ENCODE measurements around the gene FMNL2. TPM values are rescaled to one million over a fixed set of nuclear protein-coding genes. Genes with fewer than 3 reads are reported as not detected.

The FMNL2 gene
- total and polyA plus RNA-seq, 2 experiments from 2014 or later, result 16.5 to 45.4 TPM

- TF ChIP-seq NANOG (IDR thresholded peaks at IDR 0.05; ENCODE audit: borderline replicate concordance) (no peak), EZH2 (IDR thresholded peaks at IDR 0.05; ENCODE audit: low read depth, unreplicated experiment) (no peak), EZH2phosphoT487 (IDR thresholded peaks at IDR 0.05; ENCODE audit: unreplicated experiment) (no peak), ETS1 (IDR thresholded peaks at IDR 0.05) (no peak), JUNB (IDR thresholded peaks at IDR 0.05; ENCODE audit: unreplicated experiment) (no peak), ZNF114 (CRISPR knock-in tag; IDR thresholded peaks at IDR 0.05) (no peak), ZNF331 (CRISPR knock-in tag; IDR thresholded peaks at IDR 0.05; ENCODE audit: low read depth) (no peak), ZNF462 (CRISPR knock-in tag; IDR thresholded peaks at IDR 0.05) (no peak), STAT1 (IDR thresholded peaks at IDR 0.05; ENCODE audit: unreplicated experiment) (no peak), POLR2AphosphoS5 (IDR thresholded peaks at IDR 0.05; ENCODE audit: low read depth) (no peak)
- H3K4me3 ChIP-seq, result no peak overlapping the region
- H3K36me3 ChIP-seq (ENCODE audit: insufficient read depth), result no peaks in the 10 kb centered on the region
- no peak overlapping the region for H2AFZ ChIP-seq
- H3K9me2 ChIP-seq (ENCODE audit: insufficient read depth), result no peaks in the 10 kb centered on the region
- Mint-ChIP-seq H3K36me3 (ENCODE audit: low read depth) (peaks cover 7% of the 10 kb centered on the region; the same call in 1 of the 3 replicates), H3K9me3 (no peaks in the 10 kb centered on the region), H3K4me3 (no peak overlapping the region), H3K27ac (peak overlapping the region; percentile 87), H3K27me3 (ENCODE audit: insufficient read depth, low read depth, poor library complexity) (no peaks in the 10 kb centered on the region), H3K4me1 (no peaks in the 10 kb centered on the region)
- no peak for ATAC-seq
- no peak for DNase-seq (ENCODE audit: low spot score)
- H3F3A ChIP-seq (replicated peaks; ENCODE audit: low read depth), result no peaks in the 10 kb centered on the region
- H4K20me1 ChIP-seq (replicated peaks; ENCODE audit: insufficient read depth), result 0 out of 2 replicates have a peak, but pooled peaks cover 8% of the 10 kb centered on the region
- H3K79me2 ChIP-seq (replicated peaks; ENCODE audit: insufficient read depth), result no peaks in the 10 kb centered on the region
- peaks cover 7% of the 10 kb centered on the region for H3K4me1 ChIP-seq (ENCODE audit: insufficient read depth)
- no peaks in the 10 kb centered on the region for H3K27me3 ChIP-seq (ENCODE audit: insufficient read depth)
- no peak overlapping the region for H3K27ac ChIP-seq (ENCODE audit: low read depth)
- no peak overlapping the region for H3K4me2 ChIP-seq
Measured at GRCh38 chr2:152580714-152581113, 245.7 kb downstream of the FMNL2 start.
